ENCODE results near the gene NME3. TPM values are rescaled to one million over a fixed set of nuclear protein-coding genes. Genes with fewer than 3 reads are reported as not detected.
A peak's percentile ranks its signal among the peaks of the same experiment; 100 is the strongest.

The NME3 gene
- total RNA-seq, 4 donors from 2014 or later: 35.3 to 208 (median 59.7) TPM

GRCh38 chr16:1793578-1794220 is 22.4 kb upstream of the NME3 start, which contains the start of gene IGFALS:
TSS of gene IGFALS (minus strand) at chr16:1793705. CDS start at chr16:1793652, 53 bp downstream.
- no peak for DNase-seq
- intact Hi-C loops (cut with DNase I; ENCODE audit: low total_unique reads): no loop called here
- Histone ChIP-seq H3K4me1 (no peaks in the 10 kb centered on the region), H3K27me3 (no peaks in the 10 kb centered on the region), H3K27ac (no peak within 1 kb of the TSS), H3K9me3 (no peaks in the 10 kb centered on the region), H3K4me3 (no peak within 1 kb of the TSS), H3K36me3 (no peaks in the 10 kb centered on the region)
- TF ChIP-seq POLR2A (IDR thresholded peaks at IDR 0.05) (no peak), CTCF (IDR thresholded peaks at IDR 0.05) (no peak)

- Histone ChIP-seq H3K9me3 (no peaks in the 10 kb centered on the region), H3K27me3 (no peaks in the 10 kb centered on the region), H3K36me3 (no peaks in the 10 kb centered on the region), H3K4me1 (no peaks in the 10 kb centered on the region), H3K27ac (no peak overlapping the region), H3K4me3 (no peak overlapping the region)
- DNase-seq: no peak
- no peak for TF ChIP-seq POLR2A (IDR thresholded peaks at IDR 0.05)
- TF ChIP-seq CTCF (IDR thresholded peaks at IDR 0.05): no peak
- intact Hi-C loops (cut with DNase I; ENCODE audit: low total_unique reads): no loop called here
These were observed 21.7 kb upstream of the NME3 start for GRCh38 chr16:1792836-1793577.

GRCh38 chr16:1791943-1792812 is 20.8 kb upstream of the NME3 start:
- Histone ChIP-seq H3K27ac (no peak overlapping the region), H3K36me3 (no peaks in the 10 kb centered on the region), H3K4me1 (no peaks in the 10 kb centered on the region), H3K27me3 (no peaks in the 10 kb centered on the region), H3K9me3 (no peaks in the 10 kb centered on the region), H3K4me3 (no peak overlapping the region)
- intact Hi-C loops (cut with DNase I; ENCODE audit: low total_unique reads): no loop called here
- TF ChIP-seq CTCF (IDR thresholded peaks at IDR 0.05) (no peak), POLR2A (IDR thresholded peaks at IDR 0.05) (no peak)
- DNase-seq: peak in 1 of 2 donors; percentile 13

- H3K4me3 ChIP-seq: no peak overlapping the region
- no peak for DNase-seq
These were observed 20.1 kb upstream of the NME3 start for GRCh38 chr16:1791256-1791942.

More at GRCh38 chr16:1791256-1791942, 20.1 kb upstream of the NME3 start:
- intact Hi-C loops (cut with DNase I; ENCODE audit: low total_unique reads): no loop called here
- no peaks in the 10 kb centered on the region for H3K9me3 ChIP-seq
- no peaks in the 10 kb centered on the region for H3K27me3 ChIP-seq
- TF ChIP-seq POLR2A (IDR thresholded peaks at IDR 0.05): no peak
- no peak for TF ChIP-seq CTCF (IDR thresholded peaks at IDR 0.05)
- H3K27ac ChIP-seq: no peak overlapping the region
- no peaks in the 10 kb centered on the region for H3K36me3 ChIP-seq
- H3K4me1 ChIP-seq: no peaks in the 10 kb centered on the region
